Astrocyte (in vitro differentiated cells and primary cell): ENCODE measurements around the gene SRGAP1. TPM values are rescaled to one million over a fixed set of nuclear protein-coding genes. Genes with fewer than 3 reads are reported as not detected.
"Not testable (repeated sequence)": the region's sequence is repeated elsewhere in the genome, so short reads cannot be mapped to it uniquely, and the experiment has no call there.

Source experiments
- DNase-seq: peaks from one replicate; pipeline ENCODE4 v3.0.0-alpha.2; 2010; ENCODE audit warnings: low read depth
- FAIRE-seq: peaks from 2 replicates; lab custom pipeline; 2011; peaks lifted over from hg19 to GRCh38; lab: Jason Lieb, UNC
- H2AFZ ChIP-seq: 2 replicates; pipeline ENCODE4 v1.6.0; 2012; ENCODE audit warnings: low read depth, low read length, inconsistent platforms
- H3K27ac ChIP-seq: 2 replicates; pipeline ENCODE4 v1.5.1; 2011; ENCODE audit warnings: low read depth, low read length, inconsistent platforms
- H3K27me3 ChIP-seq: 2 replicates; pipeline ENCODE4 v1.6.0; 2011; ENCODE audit warnings: low read length, inconsistent platforms; ENCODE audit not compliant: insufficient read depth
- H3K36me3 ChIP-seq: 2 replicates; pipeline ENCODE4 v1.5.1; 2011; ENCODE audit warnings: low read length, inconsistent platforms; ENCODE audit not compliant: insufficient read depth
- H3K4me1 ChIP-seq: 2 replicates; pipeline ENCODE4 v1.5.1; 2011; ENCODE audit warnings: low read length, inconsistent platforms; ENCODE audit not compliant: insufficient read depth
- H3K4me2 ChIP-seq: 2 replicates; pipeline ENCODE4 v1.6.0; 2012; ENCODE audit warnings: low read length, inconsistent platforms
- H3K4me3 ChIP-seq: 2 replicates; pipeline ENCODE4 v1.5.1; 2011; ENCODE audit warnings: low read depth, mild to moderate bottlenecking, low read length, inconsistent platforms; ENCODE audit not compliant: insufficient read depth
- H3K79me2 ChIP-seq: 2 replicates; pipeline ENCODE4 v1.6.0; 2012; ENCODE audit warnings: mild to moderate bottlenecking, low read length, inconsistent platforms; ENCODE audit not compliant: insufficient read depth
- H3K9ac ChIP-seq: 2 replicates; pipeline ENCODE4 v1.6.0; 2012; ENCODE audit warnings: mild to moderate bottlenecking, low read length, inconsistent platforms
- H3K9me3 ChIP-seq: 2 replicates; pipeline ENCODE4 v1.5.1; 2012; ENCODE audit warnings: low read depth, mild to moderate bottlenecking, low read length, inconsistent platforms; ENCODE audit not compliant: insufficient read depth
- H4K20me1 ChIP-seq: 2 replicates; pipeline ENCODE4 v1.6.0; 2012; ENCODE audit warnings: low read length, inconsistent platforms; ENCODE audit not compliant: insufficient read depth
- H3K27ac Mint-ChIP-seq: one replicate; pipeline ENCODE4 v1.8.0; 2021; ENCODE audit warnings: mild to moderate bottlenecking, mixed read lengths; ENCODE audit not compliant: unreplicated experiment
- H3K27me3 Mint-ChIP-seq: one replicate; pipeline ENCODE4 v1.8.0; 2021; ENCODE audit warnings: low read depth, mixed read lengths; ENCODE audit not compliant: unreplicated experiment
- H3K36me3 Mint-ChIP-seq: one replicate; pipeline ENCODE4 v1.8.0; 2021; ENCODE audit warnings: low read depth, mixed read lengths; ENCODE audit not compliant: unreplicated experiment
- H3K4me1 Mint-ChIP-seq: one replicate; pipeline ENCODE4 v1.8.0; 2021; ENCODE audit warnings: low read depth, mixed read lengths; ENCODE audit not compliant: unreplicated experiment
- H3K4me3 Mint-ChIP-seq: one replicate; pipeline ENCODE4 v1.8.0; 2021; ENCODE audit warnings: mild to moderate bottlenecking, moderate library complexity, mixed read lengths; ENCODE audit not compliant: unreplicated experiment
- H3K9me3 Mint-ChIP-seq: one replicate; pipeline ENCODE4 v1.8.0; 2021; ENCODE audit warnings: mild to moderate bottlenecking, mixed read lengths; ENCODE audit not compliant: unreplicated experiment
- CTCF ChIP-seq: IDR thresholded peaks from 2 replicates; pipeline ENCODE4 v1.5.1; 2011; ENCODE audit warnings: low read depth, mild to moderate bottlenecking, inconsistent platforms, low read length, moderate library complexity; ENCODE audit not compliant: insufficient read depth
- EZH2 ChIP-seq: IDR thresholded peaks from 2 replicates; pipeline ENCODE4 v1.6.1; 2012; ENCODE audit warnings: mild to moderate bottlenecking, low read length, inconsistent platforms; ENCODE audit not compliant: insufficient read depth
- total RNA-seq: library from RNA; stranded (reverse); gene quantifications from 2 replicates; pipeline ENCODE4 v1.2.1, GENCODE V29; 2021

Gene SRGAP1
- total RNA-seq, 1 donor from 2014 or later: 15.2 TPM

- FAIRE-seq: peak; percentile 90
- no peaks in the 10 kb centered on the region for H4K20me1 ChIP-seq
- Mint-ChIP-seq H3K9me3 (no peaks in the 10 kb centered on the region), H3K4me1 (peaks cover 63% of the 10 kb centered on the region), H3K27ac (peak overlapping the region; percentile 96), H3K27me3 (no peaks in the 10 kb centered on the region), H3K4me3 (no peak overlapping the region), H3K36me3 (peaks cover 3% of the 10 kb centered on the region)
- peak overlapping the region; percentile 71 for H3K27ac ChIP-seq
- peak; percentile 94 for DNase-seq
- H3K4me1 ChIP-seq: peaks cover 39% of the 10 kb centered on the region
- H3K4me2 ChIP-seq: peak overlapping the region; percentile 47
- no peaks in the 10 kb centered on the region for H3K36me3 ChIP-seq
- H3K9me3 ChIP-seq: no peaks in the 10 kb centered on the region
- H2AFZ ChIP-seq: no peak overlapping the region
- TF ChIP-seq CTCF (no peak), EZH2 (no peak)
- no peak overlapping the region for H3K4me3 ChIP-seq
- peak overlapping the region; percentile 25 for H3K9ac ChIP-seq
- H3K79me2 ChIP-seq: no peaks in the 10 kb centered on the region
- H3K27me3 ChIP-seq: no peaks in the 10 kb centered on the region
These were observed 165.7 kb downstream of the SRGAP1 start for GRCh38 chr12:64010069-64010686.

GRCh38 chr12:64016521-64016920, 172.0 kb downstream of the SRGAP1 start:
- no peaks in the 10 kb centered on the region for H3K9me3 ChIP-seq
- H3K4me3 Mint-ChIP-seq: no peak overlapping the region
- H3K4me2 ChIP-seq: no peak overlapping the region
- FAIRE-seq (no peak), DNase-seq (no peak)
- H3K79me2 ChIP-seq: no peaks in the 10 kb centered on the region
- no peaks in the 10 kb centered on the region for H4K20me1 ChIP-seq
- no peaks in the 10 kb centered on the region for H3K27me3 ChIP-seq
- no peaks in the 10 kb centered on the region for H3K36me3 ChIP-seq
- H3K9me3 Mint-ChIP-seq: no peaks in the 10 kb centered on the region
- no peak for TF ChIP-seq EZH2
- no peak for TF ChIP-seq CTCF
- no peak overlapping the region for H3K27ac ChIP-seq
- H3K4me1 Mint-ChIP-seq: peaks cover 9% of the 10 kb centered on the region
- H3K4me3 ChIP-seq: no peak overlapping the region
- no peak overlapping the region for H3K9ac ChIP-seq
- H2AFZ ChIP-seq: no peak overlapping the region
- no peaks in the 10 kb centered on the region for H3K27me3 Mint-ChIP-seq
- no peaks in the 10 kb centered on the region for H3K4me1 ChIP-seq
- H3K27ac Mint-ChIP-seq: no peak overlapping the region
- no peaks in the 10 kb centered on the region for H3K36me3 Mint-ChIP-seq

GRCh38 chr12:64018116-64018515, 173.6 kb downstream of the SRGAP1 start:
- not testable (repeated sequence) for H3K27ac ChIP-seq, H3K27me3 Mint-ChIP-seq, H3K9me3 ChIP-seq, H3K4me2 ChIP-seq, H2AFZ ChIP-seq, H4K20me1 ChIP-seq, FAIRE-seq, H3K4me1 Mint-ChIP-seq, H3K4me3 ChIP-seq, H3K27me3 ChIP-seq, H3K79me2 ChIP-seq, H3K36me3 ChIP-seq, DNase-seq, H3K9ac ChIP-seq, H3K4me1 ChIP-seq, H3K27ac Mint-ChIP-seq, H3K9me3 Mint-ChIP-seq, H3K4me3 Mint-ChIP-seq, H3K36me3 Mint-ChIP-seq
